Endometrial microvascular endothelial cells (primary cell): ENCODE data around the gene IGF2BP2. TPM values are rescaled to one million over a fixed set of nuclear protein-coding genes. Genes with fewer than 3 reads are reported as not detected.
"Not testable (repeated sequence)": the region's sequence is repeated elsewhere in the genome, so short reads cannot be mapped to it uniquely, and the experiment has no call there.

Experiments
- in situ Hi-C: cut with HindIII; loops from 2 replicates; pipeline ENCODE4 v1.10.0; 2017; ENCODE audit warnings: low sequenced_read_pairs, low pct_unique_long_range_greater_than_20kb; ENCODE audit errors: inconsistent ontology term
- total RNA-seq: library from RNA; depleted of rRNA; stranded (reverse); fragments of >200 nt; gene quantifications from one replicate; pipeline ENCODE4 v1.2.3, GENCODE V29; 2015; ENCODE audit errors: inconsistent ontology term

IGF2BP2 gene
- total RNA-seq, 1 donor from 2014 or later: 39.9 TPM

GRCh38 chr3:185815391-185816282 is 9.2 kb downstream of the IGF2BP2 start:
- in situ Hi-C loops: no loop called here

GRCh38 chr3:185813691-185814215 is 11.1 kb downstream of the IGF2BP2 start:
- in situ Hi-C loops: no loop called here

- in situ Hi-C loops: no loop called here
These were observed 11.6 kb downstream of the IGF2BP2 start for GRCh38 chr3:185813205-185813604.

- in situ Hi-C loops: no loop called here
These were observed 17.3 kb downstream of the IGF2BP2 start for GRCh38 chr3:185807445-185808068.

- in situ Hi-C loops: not testable (repeated sequence)
These were observed 26.1 kb downstream of the IGF2BP2 start for GRCh38 chr3:185798831-185799110.

GRCh38 chr3:185797993-185798830 is 26.6 kb downstream of the IGF2BP2 start:
- in situ Hi-C loops: no loop called here

GRCh38 chr3:185797108-185797881 is 27.5 kb downstream of the IGF2BP2 start:
- in situ Hi-C loops: no loop called here

- in situ Hi-C loops: no loop called here
These were observed 28.3 kb downstream of the IGF2BP2 start for GRCh38 chr3:185796431-185797107.

- in situ Hi-C loops: no loop called here
These were observed 31.5 kb downstream of the IGF2BP2 start for GRCh38 chr3:185793381-185793780.

- in situ Hi-C loops: no loop called here
These were observed 31.9 kb downstream of the IGF2BP2 start for GRCh38 chr3:185792955-185793354.

- in situ Hi-C loops: no loop called here
These were observed 34.7 kb downstream of the IGF2BP2 start for GRCh38 chr3:185789891-185790830.

GRCh38 chr3:185789134-185789533 is 35.7 kb downstream of the IGF2BP2 start:
- in situ Hi-C loops: no loop called here

- in situ Hi-C loops: no loop called here
These were observed 36.5 kb downstream of the IGF2BP2 start for GRCh38 chr3:185788292-185788691.

- in situ Hi-C loops: no loop called here
These were observed 37.6 kb downstream of the IGF2BP2 start for GRCh38 chr3:185786956-185787877.

GRCh38 chr3:185786258-185786657 is 38.6 kb downstream of the IGF2BP2 start:
- in situ Hi-C loops: not testable (repeated sequence)

- in situ Hi-C loops: no loop called here
These were observed 40.5 kb downstream of the IGF2BP2 start for GRCh38 chr3:185784317-185784716.
